BLaER1 treated with 17β-estradiol and CSF1 and Interleukin-3, amounts not matched to agents 10 nM and 100 nM (cell line): ENCODE measurements around the gene NELL2.
"Not testable (repeated sequence)": the region's sequence is repeated elsewhere in the genome, so short reads cannot be mapped to it uniquely, and the experiment has no call there.

Experiments used
- H3K27ac ChIP-seq, 11 experiments: shearing (Covaris generic); formaldehyde crosslinking; 2 replicates each; pipeline ENCODE4 v1.8.1; 2022
- H3K27me3 ChIP-seq, 11 experiments: shearing (Covaris generic); formaldehyde crosslinking; 2 replicates each; pipeline ENCODE4 v1.8.1; 2022
- H3K36me3 ChIP-seq, 11 experiments: shearing (Covaris generic); formaldehyde crosslinking; 2 replicates each; pipeline ENCODE4 v1.8.1; 2022
- H3K4me1 ChIP-seq, 10 experiments: shearing (Covaris generic); formaldehyde crosslinking; 2 replicates each; pipeline ENCODE4 v1.8.1; 2022
- H3K4me2 ChIP-seq, 11 experiments: shearing (Covaris generic); formaldehyde crosslinking; 2 replicates each; pipeline ENCODE4 v1.8.1; 2022
- H3K4me3 ChIP-seq, 10 experiments: shearing (Covaris generic); formaldehyde crosslinking; 2 replicates each; pipeline ENCODE4 v1.8.1; 2022
- H3K9ac ChIP-seq, 11 experiments: shearing (Covaris generic); formaldehyde crosslinking; 2 replicates each; pipeline ENCODE4 v1.8.1; 2022
- H3K9me3 ChIP-seq, 11 experiments: shearing (Covaris generic); formaldehyde crosslinking; replicated peaks in 1 of 11; 2 replicates each; pipeline ENCODE4 v1.8.1; 2022
- H4K20me1 ChIP-seq, 11 experiments: shearing (Covaris generic); formaldehyde crosslinking; 2 replicates each; pipeline ENCODE4 v1.8.1; 2022
- Cebpa-rat ChIP-seq, 11 experiments: shearing (Covaris generic); IDR thresholded peaks; 2 replicates each; pipeline ENCODE4 v1.8.1; 2022

NELL2 gene

DNA sequence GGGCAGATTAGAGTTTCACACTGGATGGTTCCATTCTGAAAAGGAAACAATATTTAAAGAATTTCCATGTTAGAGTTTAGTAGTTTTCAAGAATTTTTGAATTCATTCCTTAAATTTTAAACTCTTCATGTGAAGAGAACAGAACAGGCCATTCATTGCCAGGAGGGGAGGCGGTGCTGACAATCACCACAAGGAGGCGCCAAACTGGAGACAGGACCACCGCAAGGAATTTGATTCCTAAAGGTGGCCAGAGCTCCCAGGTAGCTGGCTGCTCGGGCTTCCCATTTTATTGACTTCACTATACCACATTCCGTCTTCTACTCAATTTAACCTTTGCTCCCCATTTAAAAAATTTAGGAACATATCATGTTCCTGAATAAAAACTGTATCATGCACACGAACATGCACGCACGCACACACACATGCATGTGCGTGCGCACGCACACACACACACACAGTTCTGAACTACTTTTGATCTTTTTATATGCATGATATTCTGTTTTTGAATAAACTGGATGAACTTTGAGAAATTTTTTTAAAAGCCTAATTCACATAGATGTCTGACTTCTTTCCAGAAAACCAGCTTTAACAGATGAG lies 101.2 kb downstream of the NELL2 start:
- Histone ChIP-seq H3K27ac (no peak overlapping the region), H3K4me2 (no peak overlapping the region), H3K27me3 (no peaks in the 10 kb centered on the region), H3K9ac (no peak overlapping the region), H3K4me3 (no peak overlapping the region), H3K9me3 (no peaks in the 10 kb centered on the region), H3K36me3 (no peaks in the 10 kb centered on the region), H3K4me1 (peaks cover 0 to 10% (median 4%) of the 10 kb centered on the region in 10 experiments; a peak in 5 of 20 replicates), H4K20me1 (no peaks in the 10 kb centered on the region)
- no peak for TF ChIP-seq Cebpa-rat (IDR thresholded peaks at IDR 0.05)

- no peak for TF ChIP-seq Cebpa-rat (IDR thresholded peaks at IDR 0.05)
- no peak overlapping the region for H3K4me2 ChIP-seq
- no peak overlapping the region for H3K4me3 ChIP-seq
- H3K27me3 ChIP-seq, result no peaks in the 10 kb centered on the region
- H3K36me3 ChIP-seq, result no peaks in the 10 kb centered on the region
- H3K9me3 ChIP-seq, result no peaks in the 10 kb centered on the region
- no peaks in the 10 kb centered on the region for H4K20me1 ChIP-seq
- H3K4me1 ChIP-seq, result peaks cover 0 to 10% (median 4%) of the 10 kb centered on the region in 10 experiments; a peak in 5 of 20 replicates
- no peak overlapping the region for H3K27ac ChIP-seq
- H3K9ac ChIP-seq, result no peak overlapping the region
Observed at GRCh38 chr12:44771485-44772021, 104.6 kb downstream of the NELL2 start.

- TF ChIP-seq Cebpa-rat (IDR thresholded peaks at IDR 0.05), result no peak
- H3K27me3 ChIP-seq, result no peaks in the 10 kb centered on the region
- no peaks in the 10 kb centered on the region for H3K9me3 ChIP-seq
- H3K27ac ChIP-seq, result no peak overlapping the region
- H3K36me3 ChIP-seq, result no peaks in the 10 kb centered on the region
- no peaks in the 10 kb centered on the region for H3K4me1 ChIP-seq
- H4K20me1 ChIP-seq, result no peaks in the 10 kb centered on the region
- no peak overlapping the region for H3K4me3 ChIP-seq
- no peak overlapping the region for H3K4me2 ChIP-seq
- no peak overlapping the region for H3K9ac ChIP-seq
Observed at GRCh38 chr12:44765796-44766195, 110.3 kb downstream of the NELL2 start.

DNA sequence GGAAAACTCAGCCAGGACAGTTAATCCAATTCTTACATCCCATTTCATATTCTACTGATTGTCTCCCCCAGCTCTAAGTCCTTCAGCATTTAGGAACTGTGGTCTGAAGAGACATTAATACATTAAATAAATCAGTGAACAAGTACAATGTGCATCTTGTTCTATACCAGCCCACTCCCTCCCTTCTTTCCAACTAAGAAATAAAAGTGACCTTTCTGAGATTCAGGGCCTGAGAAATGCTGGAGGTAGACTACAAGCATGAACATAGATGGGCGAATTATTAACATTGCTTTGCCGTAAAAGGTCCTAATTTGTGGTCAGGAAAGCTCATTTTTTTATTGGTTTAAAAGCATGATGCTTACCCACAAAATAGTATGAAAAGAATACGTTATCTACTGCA lies 113.1 kb downstream of the NELL2 start:
- Histone ChIP-seq H3K9ac (no peak overlapping the region), H3K27me3 (no peaks in the 10 kb centered on the region), H3K27ac (no peak overlapping the region), H3K4me1 (no peaks in the 10 kb centered on the region), H3K36me3 (no peaks in the 10 kb centered on the region), H3K4me3 (no peak overlapping the region), H4K20me1 (no peaks in the 10 kb centered on the region), H3K9me3 (no peaks in the 10 kb centered on the region), H3K4me2 (no peak overlapping the region)
- no peak for TF ChIP-seq Cebpa-rat (IDR thresholded peaks at IDR 0.05)

- Histone ChIP-seq H3K36me3 (no peaks in the 10 kb centered on the region), H3K4me1 (no peaks in the 10 kb centered on the region), H3K9me3 (no peaks in the 10 kb centered on the region), H3K4me3 (no peak overlapping the region), H4K20me1 (no peaks in the 10 kb centered on the region), H3K27me3 (no peaks in the 10 kb centered on the region), H3K4me2 (no peak overlapping the region), H3K9ac (no peak overlapping the region), H3K27ac (no peak overlapping the region)
- no peak for TF ChIP-seq Cebpa-rat (IDR thresholded peaks at IDR 0.05)
Observed at GRCh38 chr12:44759289-44759688, 116.8 kb downstream of the NELL2 start.

DNA sequence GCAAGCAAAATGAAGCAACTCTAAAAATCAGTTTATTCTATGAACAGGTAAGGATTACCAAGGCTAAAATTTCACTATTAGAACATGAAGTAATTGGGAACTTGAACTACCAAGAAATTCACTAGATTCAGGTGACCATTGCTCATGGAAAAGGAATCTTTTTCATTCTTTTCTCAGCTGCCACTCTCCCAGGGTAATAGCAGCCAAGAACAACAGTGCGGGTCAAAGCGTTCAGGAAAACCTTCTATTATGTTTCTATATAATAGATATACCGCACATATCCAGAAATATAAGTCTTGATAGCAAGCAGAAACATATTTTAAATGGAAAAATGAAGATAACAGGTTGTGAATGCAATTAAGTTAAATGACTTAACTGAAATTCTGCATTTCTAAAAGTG lies 125.6 kb downstream of the NELL2 start:
- Histone ChIP-seq H3K4me3 (no peak overlapping the region), H3K9me3 (no peaks in the 10 kb centered on the region), H3K9ac (no peak overlapping the region), H3K4me1 (no peaks in the 10 kb centered on the region), H3K4me2 (no peak overlapping the region), H4K20me1 (no peaks in the 10 kb centered on the region), H3K27me3 (no peaks in the 10 kb centered on the region), H3K36me3 (no peaks in the 10 kb centered on the region), H3K27ac (no peak overlapping the region)
- TF ChIP-seq Cebpa-rat (IDR thresholded peaks at IDR 0.05), result no peak

DNA sequence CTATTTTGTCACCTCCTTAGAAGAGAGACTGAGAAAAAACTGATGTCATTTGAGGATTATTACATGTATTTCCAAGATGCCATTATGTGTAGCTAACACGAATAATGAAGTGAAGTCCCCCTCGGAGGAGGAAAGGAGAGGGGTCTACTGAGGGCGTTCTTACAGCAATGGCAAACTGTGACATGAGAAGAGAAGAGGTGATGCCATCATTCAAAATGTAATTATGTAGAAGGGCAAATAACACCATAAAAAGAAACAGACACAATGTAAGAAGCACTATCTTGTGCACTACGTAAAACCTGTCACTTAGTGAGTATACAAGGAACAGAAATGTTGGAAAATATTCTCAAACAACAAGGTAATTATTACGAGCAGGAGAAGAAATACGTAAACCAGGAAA lies 126.5 kb downstream of the NELL2 start:
- Histone ChIP-seq H3K4me2 (no peak overlapping the region), H3K27me3 (no peaks in the 10 kb centered on the region), H3K36me3 (no peaks in the 10 kb centered on the region), H3K9me3 (no peaks in the 10 kb centered on the region), H3K4me3 (no peak overlapping the region), H3K4me1 (no peaks in the 10 kb centered on the region), H3K9ac (no peak overlapping the region), H4K20me1 (no peaks in the 10 kb centered on the region), H3K27ac (no peak overlapping the region)
- TF ChIP-seq Cebpa-rat (IDR thresholded peaks at IDR 0.05), result no peak

DNA sequence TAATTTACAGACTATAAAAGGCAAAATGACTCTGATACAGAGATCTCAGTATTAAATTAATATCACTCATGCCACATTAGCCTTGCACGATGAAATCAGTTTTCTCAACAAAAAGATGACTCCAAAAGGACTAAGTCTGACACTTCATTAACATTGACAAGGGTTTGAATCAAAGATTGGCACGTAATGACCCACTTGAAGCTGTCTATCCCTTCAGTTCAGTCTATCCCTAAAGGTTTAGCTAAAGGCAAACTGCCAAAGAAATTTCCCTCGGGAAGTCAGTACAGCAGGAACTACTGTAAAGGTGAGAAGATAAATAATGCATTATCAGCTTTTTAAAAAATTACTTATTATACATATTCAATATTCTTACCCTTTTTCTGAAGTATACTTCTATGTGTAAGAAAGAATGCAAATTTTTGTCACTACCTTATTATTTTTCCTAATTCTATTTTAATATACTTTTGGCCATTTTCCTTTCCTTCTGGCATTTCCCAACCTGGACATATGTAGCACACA lies 127.1 kb downstream of the NELL2 start:
- Histone ChIP-seq H3K27me3 (no peaks in the 10 kb centered on the region), H3K36me3 (no peaks in the 10 kb centered on the region), H3K9me3 (no peaks in the 10 kb centered on the region), H3K4me2 (no peak overlapping the region), H3K27ac (no peak overlapping the region), H3K4me1 (no peaks in the 10 kb centered on the region), H4K20me1 (no peaks in the 10 kb centered on the region), H3K4me3 (no peak overlapping the region), H3K9ac (no peak overlapping the region)
- no peak for TF ChIP-seq Cebpa-rat (IDR thresholded peaks at IDR 0.05)

DNA sequence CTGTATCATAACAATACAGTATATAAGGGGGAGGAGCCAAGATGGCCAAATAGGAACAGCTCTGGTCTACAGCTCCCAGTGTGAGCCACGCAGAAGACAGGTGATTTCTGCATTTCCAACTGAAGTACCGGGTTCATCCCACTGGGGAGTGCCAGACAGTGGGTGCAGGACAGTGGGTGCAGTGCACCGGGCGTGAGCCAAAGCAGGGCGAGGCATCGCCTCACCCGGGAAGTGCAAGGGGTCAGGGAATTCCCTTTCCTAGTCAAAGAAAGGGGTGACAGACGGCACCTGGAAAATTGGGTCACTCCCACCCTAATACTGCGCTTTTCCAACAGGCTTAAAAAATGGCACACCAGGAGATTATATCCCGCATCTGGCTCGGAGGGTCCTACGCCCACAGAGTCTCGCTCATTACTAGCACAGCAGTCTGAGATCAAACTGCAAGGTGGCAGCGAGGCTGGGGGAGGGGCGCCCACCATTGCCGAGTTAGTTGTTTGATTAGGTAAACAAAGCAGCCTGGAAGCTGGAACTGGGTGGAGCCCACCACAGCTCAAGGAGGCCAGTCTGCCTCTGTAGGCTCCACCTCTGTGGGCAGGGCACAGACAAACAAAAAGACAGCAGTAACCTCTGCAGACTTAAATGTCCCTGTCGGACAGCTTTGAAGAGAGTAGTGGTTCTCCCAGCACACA lies 134.7 kb downstream of the NELL2 start:
- not testable (repeated sequence) for H3K4me2 ChIP-seq, H4K20me1 ChIP-seq, H3K27ac ChIP-seq, H3K4me1 ChIP-seq, H3K36me3 ChIP-seq, H3K27me3 ChIP-seq, H3K9me3 ChIP-seq, H3K9ac ChIP-seq, H3K4me3 ChIP-seq

DNA sequence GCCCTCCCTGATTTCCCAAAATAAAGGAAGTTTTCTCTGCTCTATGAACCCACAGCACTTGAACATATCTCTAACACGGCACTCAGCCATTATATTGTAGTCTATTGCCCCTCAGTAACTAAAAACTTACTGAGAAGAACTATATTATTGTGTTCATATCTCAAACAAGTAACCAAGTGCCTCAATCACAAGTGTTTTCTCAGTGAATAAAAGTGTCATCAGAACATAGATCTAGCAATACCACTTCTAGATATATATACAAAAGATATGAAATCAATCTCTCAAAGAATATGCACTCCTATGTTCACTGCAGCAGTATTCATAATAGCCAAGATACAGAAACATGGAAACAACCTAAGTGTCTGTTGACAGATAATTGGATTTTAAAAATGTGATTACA lies 138.1 kb downstream of the NELL2 start:
- Histone ChIP-seq H3K27ac (no peak overlapping the region), H3K4me2 (no peak overlapping the region), H3K36me3 (no peaks in the 10 kb centered on the region), H3K9me3 (peaks cover 0 to 7% (median 2%) of the 10 kb centered on the region in 11 experiments; a peak in 8 of 22 replicates), H3K9ac (no peak overlapping the region), H3K27me3 (no peaks in the 10 kb centered on the region), H3K4me3 (no peak overlapping the region), H3K4me1 (no peaks in the 10 kb centered on the region), H4K20me1 (no peaks in the 10 kb centered on the region)
- no peak for TF ChIP-seq Cebpa-rat (IDR thresholded peaks at IDR 0.05)
